GM12878 (cell line): ENCODE data around the gene PTX4. TPM values are rescaled to one million over a fixed set of nuclear protein-coding genes. Genes with fewer than 3 reads are reported as not detected.

Source experiments
- ATAC-seq: fragments of 200-7000 bp; cut with Tn5 transposase; 3 replicates; pipeline ENCODE4 v1.9.1; 2020; ENCODE audit warnings: mild to moderate bottlenecking, moderate library complexity
- BruUV-seq: library from RNA; stranded (reverse); fragments of 400-500 nt; replicated peaks from 2 replicates; lab custom pipeline; 2021; lab: Mats Ljungman, UMichigan
- CTCF ChIA-PET: fragments of 300-600 bp; sonication (Branson Sonifier 250); formaldehyde crosslinking; extraction: SDS; loops from one replicate; lab custom pipeline; 2021; ENCODE audit warnings: inconsistent platforms; lab: Yijun Ruan, JAX
- POLR2A ChIA-PET: fragments of 350-600 bp; formaldehyde crosslinking; extraction: SDS; loops from one replicate; lab custom pipeline; 2021; ENCODE audit warnings: inconsistent platforms; lab: Charles Lee
- RAD21 ChIA-PET: fragments of 300-600 bp; sonication (Branson Sonifier 250); formaldehyde crosslinking; loops from one replicate; lab custom pipeline; 2023; ENCODE audit warnings: antibody characterized with exemption; ENCODE audit not compliant: unreplicated experiment; lab: Charles Lee
- SMC1A ChIA-PET: fragments of 300-600 bp; sonication (Branson Sonifier 250); formaldehyde crosslinking; loops from one replicate; lab custom pipeline; 2023; ENCODE audit not compliant: unreplicated experiment, uncharacterized antibody; lab: Charles Lee
- DNase-seq: peaks from one replicate; pipeline ENCODE4 v3.0.0-alpha.2; 2011; ENCODE audit warnings: low read depth, low spot score
- FAIRE-seq: peaks from 3 replicates; lab custom pipeline; 2011; peaks lifted over from hg19 to GRCh38; lab: Jason Lieb, UNC
- H2AFZ ChIP-seq: 2 replicates; pipeline ENCODE4 v1.6.0; 2011; ENCODE audit warnings: low read depth, low read length, control low read depth; ENCODE audit not compliant: control insufficient read depth
- H3K27ac ChIP-seq: 2 replicates; pipeline ENCODE4 v1.5.1; 2011; ENCODE audit warnings: control low read depth; ENCODE audit not compliant: control insufficient read depth, insufficient read depth
- H3K27me3 ChIP-seq, 2 experiments: replicated peaks in 1 of 2; 2 replicates each; pipeline versions ENCODE4 v1.6.0 to v1.6.1; 2011; ENCODE audit warnings: low read length in 1 of 2; ENCODE audit not compliant: control insufficient read depth in 2 of 2, insufficient read depth in 2 of 2
- H3K36me3 ChIP-seq, 2 experiments: 2 replicates each; pipeline ENCODE4 v1.5.1; 2011; ENCODE audit warnings: low read length in 1 of 2; ENCODE audit not compliant: control insufficient read depth in 2 of 2, insufficient read depth in 2 of 2
- H3K4me1 ChIP-seq: 2 replicates; pipeline ENCODE4 v1.6.1; 2011; ENCODE audit warnings: mild to moderate bottlenecking, low read length, moderate library complexity, mixed read lengths; ENCODE audit not compliant: control insufficient read depth, insufficient read depth
- H3K4me2 ChIP-seq: 2 replicates; pipeline ENCODE4 v1.6.0; 2011; ENCODE audit warnings: control low read depth; ENCODE audit not compliant: control insufficient read depth, insufficient read depth
- H3K4me3 ChIP-seq: fragments of 200-600 bp; sonication (generic); 2 replicates; pipeline ENCODE4 v1.5.1; 2016
- H3K79me2 ChIP-seq: 2 replicates; pipeline ENCODE4 v1.6.0; 2011; ENCODE audit warnings: low read length; ENCODE audit not compliant: control insufficient read depth, insufficient read depth
- H3K9ac ChIP-seq: 2 replicates; pipeline ENCODE4 v1.8.0; 2011; ENCODE audit warnings: low read length, control low read depth, mixed read lengths; ENCODE audit not compliant: control insufficient read depth, insufficient read depth
- H3K9me3 ChIP-seq: replicated peaks from 3 replicates; pipeline ENCODE4 v1.5.1; 2011; ENCODE audit warnings: mild to moderate bottlenecking, low read length; ENCODE audit not compliant: control insufficient read depth, insufficient read depth
- H4K20me1 ChIP-seq: 2 replicates; pipeline ENCODE4 v1.6.0; 2011; ENCODE audit not compliant: control insufficient read depth, insufficient read depth
- ASH2L ChIP-seq: fragments of 300-600, 200-600 bp; sonication (generic); IDR thresholded peaks from 2 replicates; pipeline ENCODE4 v1.6.1; 2017; ENCODE audit warnings: low read depth, mild to moderate bottlenecking, borderline replicate concordance
- ATF2 ChIP-seq: IDR thresholded peaks from 2 replicates; pipeline ENCODE4 v1.6.1; 2012; ENCODE audit warnings: low read length, inconsistent platforms
- BACH1 ChIP-seq: fragments of 450-650 bp; IDR thresholded peaks from 2 replicates; pipeline ENCODE4 v1.6.1; 2017; ENCODE audit warnings: mild to moderate bottlenecking, borderline replicate concordance
- CEBPB ChIP-seq, 2 experiments: fragments of 150-350 bp in 1 of 2; IDR thresholded peaks; 2 replicates each; pipeline ENCODE4 v1.6.1; 2012 to 2014; ENCODE audit warnings: low read depth in 2 of 2, low read length in 2 of 2, borderline replicate concordance in 1 of 2, inconsistent platforms in 1 of 2
- CREB1 ChIP-seq: IDR thresholded peaks from 2 replicates; pipeline ENCODE4 v1.6.1; 2012; ENCODE audit warnings: low read depth, mild to moderate bottlenecking, inconsistent platforms
- HDGF ChIP-seq: fragments of 450-650 bp; IDR thresholded peaks from 2 replicates; pipeline ENCODE4 v1.6.1; 2016; ENCODE audit warnings: antibody characterized with exemption
- IRF4 ChIP-seq: IDR thresholded peaks from 2 replicates; pipeline ENCODE4 v1.6.1; 2011; ENCODE audit warnings: low read depth, low read length
- MTA2 ChIP-seq: fragments of 450-650 bp; IDR thresholded peaks from 2 replicates; pipeline ENCODE4 v1.6.1; 2016; ENCODE audit warnings: low read depth, mild to moderate bottlenecking, moderate library complexity
- MXI1 ChIP-seq: fragments of 150-350 bp; IDR thresholded peaks from 2 replicates; pipeline ENCODE4 v1.6.1; 2011; ENCODE audit warnings: low read depth, mild to moderate bottlenecking, inconsistent platforms, low read length, improper control_type of control experiment
- NFYA ChIP-seq: IDR thresholded peaks from 2 replicates; pipeline ENCODE4 v1.6.1; 2011; ENCODE audit warnings: low read depth, mild to moderate bottlenecking, low read length, improper control_type of control experiment, borderline replicate concordance
- NR2C1 ChIP-seq: fragments of 450-650 bp; IDR thresholded peaks from 2 replicates; pipeline ENCODE4 v1.6.1; 2017; ENCODE audit warnings: antibody characterized with exemption, mild to moderate bottlenecking, moderate library complexity
- NRF1 ChIP-seq: conservative IDR thresholded peaks from 2 replicates; pipeline ENCODE4 v1.6.1; 2011; ENCODE audit warnings: mild to moderate bottlenecking, low read depth, low read length, improper control_type of control experiment
- POU2F2 ChIP-seq: IDR thresholded peaks from 3 replicates; pipeline ENCODE4 v1.6.1; 2011; ENCODE audit warnings: low read depth, mild to moderate bottlenecking, low read length, borderline replicate concordance
- RAD21 ChIP-seq: IDR thresholded peaks from 2 replicates; pipeline ENCODE4 v1.6.1; 2011; ENCODE audit warnings: mild to moderate bottlenecking, low read depth, low read length, moderate library complexity; ENCODE audit not compliant: insufficient read depth
- SUPT20H ChIP-seq: IDR thresholded peaks from 2 replicates; pipeline ENCODE4 v1.6.1; 2011; ENCODE audit warnings: low read depth, mild to moderate bottlenecking, low read length, moderate library complexity, borderline replicate concordance; ENCODE audit not compliant: control insufficient read depth
- TCF3 ChIP-seq: IDR thresholded peaks from 2 replicates; pipeline ENCODE4 v1.6.1; 2012; ENCODE audit warnings: low read depth, mild to moderate bottlenecking, low read length, borderline replicate concordance; ENCODE audit not compliant: insufficient read depth
- YBX1 ChIP-seq: fragments of 450-650 bp; IDR thresholded peaks from 2 replicates; pipeline ENCODE4 v1.6.1; 2016; ENCODE audit warnings: antibody characterized with exemption
- ZNF687 ChIP-seq: fragments of 450-650 bp; IDR thresholded peaks from 2 replicates; pipeline ENCODE4 v1.6.1; 2017; ENCODE audit warnings: mild to moderate bottlenecking, moderate library complexity
- WGBS: methylation state at CpG from one replicate; pipeline ENCODE4 v1.1.6; 2016; ENCODE audit warnings: low lambda C conversion rate; ENCODE audit not compliant: insufficient replicate concordance, insufficient coverage; ENCODE audit errors: missing lambda C conversion rate; 5-methylcytosine and 5-hydroxymethylcytosine counted together
- in situ Hi-C: fragments of 300-500 bp; cut with MboI; formaldehyde crosslinking; loops from 9 replicates; pipeline ENCODE4 v1.14.3; 2018; ENCODE audit warnings: mixed read lengths
- intact Hi-C: fragments of 100-400 bp; cut with micrococcal nuclease; formaldehyde crosslinking; loops from one replicate; pipeline ENCODE4 v1.14.2; 2022; ENCODE audit not compliant: unreplicated experiment
- polyA plus RNA-seq, 11 experiments: library from polyadenylated mRNA; depleted of rRNA in 4 of 11; unstranded in 6 of 11; stranded (reverse) in 5 of 11; fragments of >200 nt; fragmentation: Nextera tagmentation in 4 of 11; fragmentation: Illumina TruSeq in 1 of 11; extraction: Ambion mirVana in 4 of 11; extraction: Trizol in 1 of 11; gene quantifications; 1 replicate in 1 of 11; 2 replicates in 10 of 11; pipeline versions ENCODE4 v1.2.1 to v1.2.3, GENCODE V29; 2011 to 2016; ENCODE audit warnings: inconsistent platforms in 2 of 11, missing spikeins in 2 of 11, low read depth in 1 of 11
- total RNA-seq, 4 experiments: library from RNA; depleted of rRNA in 3 of 4; stranded (reverse); fragments of >200 nt in 3 of 4; fragmentation: Illumina TruSeq in 1 of 4; extraction: Trizol in 1 of 4; gene quantifications; 2 replicates each; pipeline versions ENCODE4 v1.2.1 to v1.2.3, GENCODE V29; 2013 to 2021

PTX4 gene
- total and polyA plus RNA-seq, 10 of the 15 experiments (the other 5 are each of a cell fraction or from before 2014, with no cell fraction given) = not detected

- TF ChIP-seq ATF2 = no peak
- no peak for TF ChIP-seq CEBPB (IDR thresholded peaks at IDR 0.05; ENCODE audit: borderline replicate concordance in 1 of 2, low read depth in 2 of 2, low read length in 2 of 2)
- no peak for TF ChIP-seq NR2C1
- TF ChIP-seq RAD21 = no peak
- TF ChIP-seq IRF4 = no peak
- TF ChIP-seq HDGF = no peak
- no peak for TF ChIP-seq ASH2L
- TF ChIP-seq SUPT20H = no peak
- no peak for TF ChIP-seq MXI1
- TF ChIP-seq POU2F2 = no peak
- no peak for TF ChIP-seq NFYA
- no peak for TF ChIP-seq CREB1
- TF ChIP-seq NRF1 = no peak
Measured at GRCh38 chr16:1465567-1465915, 23.2 kb downstream of the PTX4 start (continued).

- Histone ChIP-seq H3K4me1 (no peaks in the 10 kb centered on the region), H3K27ac (no peak overlapping the region), H3K9me3 (no peaks in the 10 kb centered on the region), H3K4me3 (no peak overlapping the region), H3K4me2 (no peak overlapping the region), H3K79me2 (peaks cover 19% of the 10 kb centered on the region), H2AFZ (no peak overlapping the region), H3K36me3 (peaks cover 0 to 7% of the 10 kb centered on the region in 2 experiments; a peak in 2 of 4 replicates), H3K9ac (no peak overlapping the region), H3K27me3 (no peaks in the 10 kb centered on the region), H4K20me1 (no peaks in the 10 kb centered on the region)
- POLR2A ChIA-PET = no interaction called here
- intact Hi-C loops (no loop called here), in situ Hi-C loops (no loop called here)
- FAIRE-seq (no peak), DNase-seq (no peak), ATAC-seq (no peak)
- BruUV-seq = no TSS peak
- SMC1A ChIA-PET = no interaction called here
- CTCF ChIA-PET = no interaction called here
- RAD21 ChIA-PET = no interaction called here
- WGBS = 87% methylated on average over 33 of the region's 33 CpGs
- TF ChIP-seq YBX1 (no peak), BACH1 (no peak), MTA2 (no peak), TCF3 (no peak), ZNF687 (no peak)
Measured at GRCh38 chr16:1464894-1465566, 23.7 kb downstream of the PTX4 start.
